ENCODE data around the gene NEU4. TPM values are rescaled to one million over a fixed set of nuclear protein-coding genes. Genes with fewer than 3 reads are reported as not detected.

NEU4 gene
- total RNA-seq, 1 donor from 2014 or later, result not detected

DNA sequence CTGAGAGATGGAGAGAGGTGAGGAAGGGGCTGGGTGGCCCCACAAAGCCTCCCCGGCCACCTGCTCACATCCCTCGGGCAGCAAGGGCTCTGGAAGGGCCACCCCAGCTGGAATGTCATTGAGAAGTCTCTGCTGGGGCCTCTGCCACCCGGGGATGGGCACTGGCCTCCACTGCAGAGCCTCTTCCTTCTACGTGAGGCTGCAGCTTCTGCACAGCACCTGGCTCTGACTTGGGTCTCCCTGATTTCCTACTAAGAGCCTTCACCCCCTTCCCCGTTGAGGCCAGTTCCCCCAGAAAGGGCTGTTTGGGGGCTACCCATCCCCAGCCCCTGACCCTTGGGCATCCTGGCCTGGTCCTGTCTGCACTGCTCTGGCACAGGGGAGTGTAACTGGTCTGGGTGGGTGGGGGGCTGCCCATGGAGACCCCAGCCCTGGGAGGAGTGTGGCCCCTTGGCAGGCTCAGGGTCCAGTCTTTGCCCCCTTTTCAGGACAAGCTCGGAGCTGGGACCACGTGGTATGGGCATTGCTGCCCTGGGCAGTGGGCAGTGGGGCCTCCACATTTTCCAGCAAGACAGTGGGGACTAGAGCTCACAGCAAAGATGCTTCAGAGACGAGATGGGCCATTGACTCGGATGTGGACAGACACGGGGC, 44.1 kb downstream of the NEU4 start:
- no peak overlapping the region for H3K4me3 ChIP-seq
- no peak overlapping the region for H3K27ac ChIP-seq (replicated peaks)
- TF ChIP-seq, protein P1, sequence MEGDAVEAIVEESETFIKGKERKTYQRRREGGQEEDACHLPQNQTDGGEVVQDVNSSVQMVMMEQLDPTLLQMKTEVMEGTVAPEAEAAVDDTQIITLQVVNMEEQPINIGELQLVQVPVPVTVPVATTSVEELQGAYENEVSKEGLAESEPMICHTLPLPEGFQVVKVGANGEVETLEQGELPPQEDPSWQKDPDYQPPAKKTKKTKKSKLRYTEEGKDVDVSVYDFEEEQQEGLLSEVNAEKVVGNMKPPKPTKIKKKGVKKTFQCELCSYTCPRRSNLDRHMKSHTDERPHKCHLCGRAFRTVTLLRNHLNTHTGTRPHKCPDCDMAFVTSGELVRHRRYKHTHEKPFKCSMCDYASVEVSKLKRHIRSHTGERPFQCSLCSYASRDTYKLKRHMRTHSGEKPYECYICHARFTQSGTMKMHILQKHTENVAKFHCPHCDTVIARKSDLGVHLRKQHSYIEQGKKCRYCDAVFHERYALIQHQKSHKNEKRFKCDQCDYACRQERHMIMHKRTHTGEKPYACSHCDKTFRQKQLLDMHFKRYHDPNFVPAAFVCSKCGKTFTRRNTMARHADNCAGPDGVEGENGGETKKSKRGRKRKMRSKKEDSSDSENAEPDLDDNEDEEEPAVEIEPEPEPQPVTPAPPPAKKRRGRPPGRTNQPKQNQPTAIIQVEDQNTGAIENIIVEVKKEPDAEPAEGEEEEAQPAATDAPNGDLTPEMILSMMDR (IDR thresholded peaks at IDR 0.05; ENCODE audit: borderline replicate concordance), result no peak
- H3K36me3 ChIP-seq, result no peaks in the 10 kb centered on the region
- H3K27me3 ChIP-seq (ENCODE audit: low read depth), result no peaks in the 10 kb centered on the region
- no peaks in the 10 kb centered on the region for H3K9me3 ChIP-seq (replicated peaks)
- no peak for DNase-seq
- intact Hi-C loops (cut with micrococcal nuclease), result no loop called here
- H3K4me1 ChIP-seq, result peaks cover 17% of the 10 kb centered on the region

DNA sequence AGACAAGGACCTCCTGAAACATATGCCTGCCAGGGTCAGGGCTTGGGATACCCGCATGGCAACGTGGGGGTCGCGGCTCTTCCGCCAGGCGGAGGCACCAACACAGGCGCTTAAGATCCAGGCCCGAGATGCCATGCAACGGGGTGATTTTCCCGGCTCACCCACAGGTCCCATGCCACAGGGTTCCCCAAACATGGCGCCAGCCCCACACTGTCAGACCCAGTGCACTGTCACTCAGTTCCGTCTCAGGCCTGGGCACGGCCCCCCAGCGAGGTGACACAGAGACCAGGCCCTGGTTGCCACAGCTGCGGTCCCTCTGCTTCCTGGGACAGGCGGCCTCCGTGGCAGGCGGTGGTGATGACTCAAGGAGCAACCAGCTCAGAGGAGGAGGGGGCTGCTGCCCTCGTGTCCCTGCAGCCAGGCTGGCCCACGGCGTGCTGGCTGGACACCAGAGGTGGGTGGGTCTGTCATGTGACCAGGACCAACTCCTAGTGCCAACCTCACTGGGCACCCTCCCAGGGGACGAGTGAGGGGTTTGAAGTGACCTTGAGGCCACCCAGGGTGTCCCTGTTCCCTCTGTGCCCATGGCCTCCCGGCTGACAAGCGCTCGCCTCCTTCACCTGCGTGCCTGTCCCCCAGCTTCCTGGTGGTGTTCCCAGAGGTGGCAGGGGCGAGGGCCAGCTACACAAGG, 44.8 kb downstream of the NEU4 start:
- intact Hi-C loops (cut with micrococcal nuclease), result no loop called here
- DNase-seq, result peak; percentile 39
- no peaks in the 10 kb centered on the region for H3K36me3 ChIP-seq
- no peaks in the 10 kb centered on the region for H3K27me3 ChIP-seq (ENCODE audit: low read depth)
- peak overlapping the region; percentile 56 for H3K27ac ChIP-seq (replicated peaks)
- TF ChIP-seq, protein P1 (IDR thresholded peaks at IDR 0.05; ENCODE audit: borderline replicate concordance), result no peak
- no peaks in the 10 kb centered on the region for H3K9me3 ChIP-seq (replicated peaks)
- peaks cover 21% of the 10 kb centered on the region for H3K4me1 ChIP-seq
- no peak overlapping the region for H3K4me3 ChIP-seq

DNA sequence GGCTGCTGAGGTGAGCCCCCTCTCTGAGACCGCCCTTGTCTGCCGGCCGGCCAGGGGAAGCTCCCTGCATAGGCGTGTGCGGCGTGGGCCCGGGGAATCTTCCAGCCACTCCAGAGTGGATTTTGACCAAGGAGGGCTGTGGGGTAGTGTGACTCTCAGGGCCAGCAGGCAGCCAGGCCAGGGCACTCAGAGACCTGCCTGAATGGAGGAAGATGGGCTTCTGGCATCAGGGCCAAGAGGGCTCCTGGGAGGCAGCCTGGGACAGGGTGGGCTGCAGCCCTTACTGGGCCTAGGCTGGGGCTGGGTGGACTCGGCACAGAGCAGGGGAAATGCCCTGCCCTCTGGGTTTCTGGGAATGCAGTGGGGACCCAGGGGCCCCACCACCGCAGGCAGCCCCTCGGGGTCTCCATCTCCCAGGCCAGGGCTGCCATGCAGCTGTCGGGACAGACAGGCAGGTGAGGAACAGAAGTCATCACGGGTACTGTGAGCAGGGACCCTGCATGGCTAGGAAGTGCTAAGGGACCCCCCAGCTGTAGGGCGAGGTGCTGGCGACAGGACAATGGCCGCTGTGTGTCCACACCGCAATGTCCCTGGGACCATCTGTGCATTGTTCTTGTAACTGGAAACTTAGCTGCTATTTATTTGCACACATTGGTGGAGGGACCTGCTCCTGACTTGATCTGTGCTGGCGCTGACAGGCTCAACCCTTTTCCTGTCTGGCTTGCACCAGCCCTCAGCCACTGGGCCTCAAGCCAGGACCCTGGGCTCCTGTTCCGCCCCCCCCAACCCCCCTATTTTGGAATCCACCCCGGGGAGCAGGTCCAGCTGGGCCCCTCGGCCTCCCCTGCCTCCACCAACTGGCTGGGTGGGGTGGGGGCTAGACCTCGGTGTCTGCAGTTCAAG, 45.6 kb downstream of the NEU4 start:
- Histone ChIP-seq H3K27me3 (ENCODE audit: low read depth) (no peaks in the 10 kb centered on the region), H3K4me1 (peaks cover 29% of the 10 kb centered on the region), H3K27ac (replicated peaks) (peak overlapping the region; percentile 56), H3K9me3 (replicated peaks) (no peaks in the 10 kb centered on the region), H3K4me3 (no peak overlapping the region), H3K36me3 (no peaks in the 10 kb centered on the region)
- TF ChIP-seq, protein P1 (IDR thresholded peaks at IDR 0.05; ENCODE audit: borderline replicate concordance), result no peak
- DNase-seq, result peak; percentile 24
- intact Hi-C loops (cut with micrococcal nuclease), result no loop called here

DNA sequence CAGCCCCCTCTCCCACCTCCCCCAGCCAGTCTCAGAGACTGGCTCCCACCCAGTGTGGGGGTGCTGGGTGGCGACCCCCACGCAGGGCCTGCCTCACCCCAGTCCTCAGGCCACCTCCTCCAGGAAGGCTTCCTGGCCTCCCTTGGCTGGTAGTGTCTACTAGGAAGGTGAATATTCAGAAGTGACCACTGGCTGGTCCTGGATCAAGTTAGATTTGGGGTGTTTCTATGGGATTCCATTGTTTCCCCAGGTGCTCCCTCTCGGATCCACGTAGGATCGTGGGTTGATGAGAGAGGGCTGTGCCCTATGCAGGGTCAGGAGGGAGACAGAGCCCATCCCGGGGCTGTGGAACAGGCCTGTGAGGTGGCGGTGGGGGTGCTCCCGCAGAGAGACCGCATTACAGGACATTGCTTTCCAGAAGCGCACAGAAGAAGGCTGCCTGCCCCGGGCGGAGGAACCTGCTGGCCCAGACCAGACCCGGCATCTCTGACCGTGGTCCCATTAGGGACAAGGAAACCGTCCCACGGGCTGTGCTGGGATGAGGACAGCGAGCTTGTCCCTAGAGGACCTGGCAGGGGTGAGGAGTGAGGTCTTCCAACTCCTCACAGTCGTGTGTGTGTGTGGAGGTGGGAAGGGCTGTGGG, 46.4 kb downstream of the NEU4 start:
- Histone ChIP-seq H3K4me3 (no peak overlapping the region), H3K4me1 (peaks cover 37% of the 10 kb centered on the region), H3K36me3 (no peaks in the 10 kb centered on the region), H3K9me3 (replicated peaks) (no peaks in the 10 kb centered on the region), H3K27ac (replicated peaks) (peak overlapping the region; percentile 56), H3K27me3 (ENCODE audit: low read depth) (peaks cover under 1% of the 10 kb centered on the region)
- intact Hi-C loops (cut with micrococcal nuclease), result no loop called here
- TF ChIP-seq, protein P1 (IDR thresholded peaks at IDR 0.05; ENCODE audit: borderline replicate concordance), result no peak
- DNase-seq, result no peak

DNA sequence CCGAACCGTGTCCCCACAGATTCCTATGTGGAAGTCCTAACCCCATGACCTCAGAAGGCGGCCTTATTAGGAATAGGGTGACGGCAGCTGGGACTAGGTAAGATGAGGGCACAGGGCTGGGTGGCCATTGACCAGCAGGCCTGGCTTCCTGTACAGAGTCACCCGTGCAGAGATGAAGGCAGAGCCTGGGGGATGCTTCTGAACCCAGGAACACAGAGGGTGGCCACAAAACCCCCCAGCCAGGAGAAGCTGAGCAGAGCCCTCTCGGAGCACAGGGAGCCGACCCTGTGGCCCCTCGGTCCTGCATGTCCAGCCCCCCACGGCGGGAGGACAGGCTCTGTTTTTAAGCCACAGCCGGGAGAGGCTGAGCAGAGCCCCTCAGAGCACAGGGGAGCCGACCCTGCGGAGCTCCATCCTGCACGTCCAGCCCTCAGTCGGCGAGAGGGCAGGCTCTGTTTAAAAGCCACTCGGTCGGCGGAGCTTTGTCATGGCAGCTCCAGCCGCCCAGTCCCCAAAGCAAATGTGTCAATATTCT, 47.0 kb downstream of the NEU4 start:
- Histone ChIP-seq H3K4me3 (no peak overlapping the region), H3K27me3 (ENCODE audit: low read depth) (peaks cover 5% of the 10 kb centered on the region), H3K36me3 (no peaks in the 10 kb centered on the region), H3K27ac (replicated peaks) (no peak overlapping the region), H3K9me3 (replicated peaks) (no peaks in the 10 kb centered on the region), H3K4me1 (peaks cover 42% of the 10 kb centered on the region)
- no peak for DNase-seq
- TF ChIP-seq, protein P1 (IDR thresholded peaks at IDR 0.05; ENCODE audit: borderline replicate concordance), result no peak
- intact Hi-C loops (cut with micrococcal nuclease), result no loop called here

All from left ventricle myocardium inferior (tissue), 1 donor.